OCI-LY7 (cell line): ENCODE data around the gene AKAP13. TPM values are rescaled to one million over a fixed set of nuclear protein-coding genes. Genes with fewer than 3 reads are reported as not detected.
A peak's percentile ranks its signal among the peaks of the same experiment; 100 is the strongest.

Experiments used
- BruUV-seq: library from RNA; stranded (reverse); fragments of 400-500 nt; replicated peaks from 2 replicates; lab custom pipeline; 2021; lab: Mats Ljungman, UMichigan
- CTCF ChIA-PET: fragments of 300-600 bp; sonication (Branson Sonifier 250); formaldehyde crosslinking; loops from one replicate; lab custom pipeline; 2022; ENCODE audit warnings: antibody characterized with exemption; ENCODE audit not compliant: unreplicated experiment; lab: Charles Lee
- POLR2A ChIA-PET: fragments of 300-600 bp; sonication (Branson Sonifier 250); formaldehyde crosslinking; loops from one replicate; lab custom pipeline; 2022; ENCODE audit warnings: antibody characterized with exemption; lab: Charles Lee
- DNase-seq: peaks from one replicate; pipeline ENCODE4 v3.0.0-alpha.2; 2015; ENCODE audit warnings: low spot score
- H2AFZ ChIP-seq: fragments of 200-600 bp; sonication (generic), shearing (Covaris generic); 2 replicates; pipeline ENCODE4 v1.6.1; 2014; ENCODE audit warnings: mild to moderate bottlenecking, antibody characterized with exemption, low read length, moderate library complexity
- H3K27ac ChIP-seq: fragments of 200-600 bp; sonication (generic); 2 replicates; pipeline ENCODE4 v1.5.1; 2014; ENCODE audit warnings: mixed run types, low read depth, mild to moderate bottlenecking, moderate library complexity, low read length, inconsistent platforms; ENCODE audit not compliant: poor library complexity, severe bottlenecking
- H3K36me3 ChIP-seq: fragments of 200-600 bp; sonication (generic); 2 replicates; pipeline ENCODE4 v1.6.1; 2014; ENCODE audit warnings: mild to moderate bottlenecking, antibody characterized with exemption, low read length, moderate library complexity, mixed read lengths; ENCODE audit not compliant: insufficient read depth
- H3K4me1 ChIP-seq: fragments of 200-600 bp; sonication (generic); 2 replicates; pipeline ENCODE4 v1.5.1; 2014; ENCODE audit warnings: mild to moderate bottlenecking, low read length; ENCODE audit not compliant: insufficient read depth, poor library complexity, severe bottlenecking
- H3K4me2 ChIP-seq: fragments of 200-600 bp; sonication (generic); 2 replicates; pipeline ENCODE4 v1.6.1; 2014; ENCODE audit warnings: mild to moderate bottlenecking, low read length
- H3K4me3 ChIP-seq: fragments of 200-600 bp; sonication (generic); 2 replicates; pipeline ENCODE4 v1.5.1; 2014; ENCODE audit warnings: mild to moderate bottlenecking, low read depth, low read length; ENCODE audit not compliant: poor library complexity, severe bottlenecking
- H3K79me2 ChIP-seq: fragments of 200-600 bp; sonication (generic); 2 replicates; pipeline ENCODE4 v1.6.1; 2016; ENCODE audit warnings: low read depth, mild to moderate bottlenecking, low read length, moderate library complexity, mixed read lengths; ENCODE audit not compliant: insufficient read depth
- H3K9me2 ChIP-seq: fragments of 200-600 bp; sonication (generic); 2 replicates; pipeline ENCODE4 v1.6.1; 2016; ENCODE audit warnings: mild to moderate bottlenecking, low read length, mixed read lengths; ENCODE audit not compliant: insufficient read depth
- H3K9me3 ChIP-seq: fragments of 200-600 bp; sonication (generic); 2 replicates; pipeline ENCODE4 v1.6.1; 2014; ENCODE audit warnings: mild to moderate bottlenecking, mixed run types, low read length, mixed read lengths
- H4K20me1 ChIP-seq: fragments of 200-600 bp; sonication (generic); 2 replicates; pipeline ENCODE4 v1.6.1; 2014; ENCODE audit warnings: mild to moderate bottlenecking, antibody characterized with exemption, low read length, moderate library complexity, mixed read lengths; ENCODE audit not compliant: insufficient read depth
- EZH2phosphoT487 ChIP-seq: fragments of 200-600 bp; sonication (generic); IDR thresholded peaks from 2 replicates; pipeline ENCODE4 v1.6.1; 2018; ENCODE audit warnings: low read depth, borderline replicate concordance, mild to moderate bottlenecking, mixed run types, antibody characterized with exemption, low read length, moderate library complexity, mixed read lengths
- intact Hi-C: fragments of 100-400 bp; cut with micrococcal nuclease; formaldehyde crosslinking; loops from one replicate; pipeline ENCODE4 v1.10.0; 2022; ENCODE audit not compliant: unreplicated experiment
- total RNA-seq, 2 experiments: library from RNA; depleted of rRNA in 1 of 2; stranded (reverse); fragments of >200 nt in 1 of 2; shearing (Covaris generic) in 1 of 2; gene quantifications; 2 replicates each; pipeline ENCODE4 v1.2.3, GENCODE V29; 2014 to 2022
- TF ChIP-seq, protein P1 (sequence below): fragments of 200-600 bp; sonication (generic); conservative IDR thresholded peaks from 2 replicates; pipeline ENCODE4 v1.5.1; 2014; ENCODE audit warnings: mild to moderate bottlenecking, antibody characterized with exemption, low read length, moderate library complexity, mixed read lengths

AKAP13 gene
- total RNA-seq, 2 experiments from 2014 or later = 140 to 250 TPM

GRCh38 chr15:85404918-85405866 lies 24.8 kb downstream of the AKAP13 start:
- Histone ChIP-seq H3K27ac (peak overlapping the region; percentile 97), H3K4me2 (peak overlapping the region; percentile 71), H3K9me3 (no peaks in the 10 kb centered on the region), H3K36me3 (peaks cover 7% of the 10 kb centered on the region), H3K4me3 (peak overlapping the region; percentile 53), H3K4me1 (peaks cover 92% of the 10 kb centered on the region), H4K20me1 (peaks cover 7% of the 10 kb centered on the region; the same call in 1 of the 2 replicates), H3K9me2 (no peaks in the 10 kb centered on the region), H3K79me2 (peaks cover 100% of the 10 kb centered on the region), H2AFZ (no peak overlapping the region)
- intact Hi-C loops = loop anchor here (1.0 to 5.0 kb wide), 3 partner anchors 23 to 74 kb away; no protein-coding TSS in a partner anchor
- CTCF ChIA-PET = interaction anchor here (0.7 to 3.8 kb wide), 9 partner anchors 8 to 100 kb away, joined by 3 to 17 read pairs (median 7); partner anchors contain the start of gene AKAP13
- POLR2A ChIA-PET = interaction anchor here (0.6 to 8.7 kb wide), 25 partner anchors 8 to 600 kb away, joined by 3 to 335 read pairs (median 5); partner anchors contain the start of gene AKAP13
- BruUV-seq = no TSS peak
- TF ChIP-seq, protein P1, sequence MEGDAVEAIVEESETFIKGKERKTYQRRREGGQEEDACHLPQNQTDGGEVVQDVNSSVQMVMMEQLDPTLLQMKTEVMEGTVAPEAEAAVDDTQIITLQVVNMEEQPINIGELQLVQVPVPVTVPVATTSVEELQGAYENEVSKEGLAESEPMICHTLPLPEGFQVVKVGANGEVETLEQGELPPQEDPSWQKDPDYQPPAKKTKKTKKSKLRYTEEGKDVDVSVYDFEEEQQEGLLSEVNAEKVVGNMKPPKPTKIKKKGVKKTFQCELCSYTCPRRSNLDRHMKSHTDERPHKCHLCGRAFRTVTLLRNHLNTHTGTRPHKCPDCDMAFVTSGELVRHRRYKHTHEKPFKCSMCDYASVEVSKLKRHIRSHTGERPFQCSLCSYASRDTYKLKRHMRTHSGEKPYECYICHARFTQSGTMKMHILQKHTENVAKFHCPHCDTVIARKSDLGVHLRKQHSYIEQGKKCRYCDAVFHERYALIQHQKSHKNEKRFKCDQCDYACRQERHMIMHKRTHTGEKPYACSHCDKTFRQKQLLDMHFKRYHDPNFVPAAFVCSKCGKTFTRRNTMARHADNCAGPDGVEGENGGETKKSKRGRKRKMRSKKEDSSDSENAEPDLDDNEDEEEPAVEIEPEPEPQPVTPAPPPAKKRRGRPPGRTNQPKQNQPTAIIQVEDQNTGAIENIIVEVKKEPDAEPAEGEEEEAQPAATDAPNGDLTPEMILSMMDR = no peak
- no peak for TF ChIP-seq EZH2phosphoT487
- DNase-seq = no peak

DNA sequence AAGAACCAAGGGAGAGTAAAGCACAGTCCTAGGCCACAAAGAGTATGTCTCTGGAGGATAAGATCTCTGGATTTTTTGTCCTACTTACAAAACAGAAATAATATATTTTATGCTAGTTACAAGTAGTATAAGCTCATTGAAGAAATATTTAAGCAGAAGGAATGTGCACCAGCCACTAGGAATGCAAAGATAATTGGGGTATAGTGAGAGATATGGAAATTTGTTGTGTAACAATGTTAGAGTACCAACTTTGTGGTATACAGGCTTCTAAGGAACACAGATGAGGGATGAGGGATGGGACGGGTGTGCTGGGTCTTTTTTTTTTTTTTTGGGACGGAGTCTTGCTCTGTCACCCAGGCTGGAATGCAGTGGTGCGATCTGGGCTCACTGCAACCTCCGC lies 26.5 kb downstream of the AKAP13 start:
- H4K20me1 ChIP-seq = peaks cover 7% of the 10 kb centered on the region; the same call in 1 of the 2 replicates
- no peaks in the 10 kb centered on the region for H3K9me3 ChIP-seq
- no peak for DNase-seq
- TF ChIP-seq, protein P1 = no peak
- no peak for TF ChIP-seq EZH2phosphoT487
- peaks cover 100% of the 10 kb centered on the region for H3K79me2 ChIP-seq
- H3K36me3 ChIP-seq = peaks cover 7% of the 10 kb centered on the region
- ChIA-PET CTCF (no interaction called here), POLR2A (interaction anchor here (0.6 to 8.7 kb wide), 7 partner anchors 11 to 1884 kb away, joined by 3 to 335 read pairs (median 4); partner anchors contain the start of gene AKAP13)
- peak overlapping the region; percentile 97 for H3K27ac ChIP-seq
- peaks cover 92% of the 10 kb centered on the region for H3K4me1 ChIP-seq
- no peak overlapping the region for H2AFZ ChIP-seq
- H3K9me2 ChIP-seq = no peaks in the 10 kb centered on the region
- intact Hi-C loops = loop anchor here (5.0 kb wide), 1 partner anchor 35 kb away; no protein-coding TSS in a partner anchor
- H3K4me2 ChIP-seq = peak overlapping the region; percentile 71
- H3K4me3 ChIP-seq = no peak overlapping the region
- BruUV-seq = no TSS peak
